ENCODE measurements around the gene CHRM2. TPM values are rescaled to one million over a fixed set of nuclear protein-coding genes. Genes with fewer than 3 reads are reported as not detected.

The CHRM2 gene
- total RNA-seq, 3 donors from 2014 or later: not detected

- Histone ChIP-seq H3K4me3 (no peak overlapping the region), H3K27me3 (no peaks in the 10 kb centered on the region), H3K9me3 (no peaks in the 10 kb centered on the region), H3K27ac (no peak overlapping the region), H3K36me3 (no peaks in the 10 kb centered on the region), H3K4me1 (no peaks in the 10 kb centered on the region)
- intact Hi-C loops (cut with DNase I; ENCODE audit: low total_unique reads): no loop called here
- no peak for TF ChIP-seq CTCF (IDR thresholded peaks at IDR 0.05)
- TF ChIP-seq POLR2AphosphoS5 (IDR thresholded peaks at IDR 0.05): no peak
- no peak for DNase-seq (ENCODE audit: low spot score in 2 of 2)
These were observed 130.0 kb downstream of the CHRM2 start for GRCh38 chr7:136998495-136998894.

DNA sequence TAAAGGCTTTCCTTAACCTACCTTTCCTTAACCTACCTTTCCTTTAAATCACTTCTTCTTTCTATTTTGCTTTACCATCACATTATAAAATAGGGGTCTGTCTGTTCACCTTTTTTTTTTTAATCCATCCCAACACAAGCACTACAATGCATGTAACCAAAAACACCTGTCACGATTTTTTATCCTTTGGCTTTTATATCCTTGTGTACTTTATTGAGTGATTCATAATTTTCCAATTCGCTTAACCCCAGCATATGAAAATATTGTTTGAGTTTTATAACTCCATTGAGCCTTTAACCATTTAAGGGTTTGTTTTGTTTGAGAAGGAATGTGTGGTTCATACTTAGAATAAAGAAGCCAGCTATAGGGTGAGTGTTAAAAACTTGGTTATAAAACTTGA lies 132.2 kb downstream of the CHRM2 start:
- intact Hi-C loops (cut with DNase I; ENCODE audit: low total_unique reads): no loop called here
- H3K27ac ChIP-seq: no peak overlapping the region

DNA sequence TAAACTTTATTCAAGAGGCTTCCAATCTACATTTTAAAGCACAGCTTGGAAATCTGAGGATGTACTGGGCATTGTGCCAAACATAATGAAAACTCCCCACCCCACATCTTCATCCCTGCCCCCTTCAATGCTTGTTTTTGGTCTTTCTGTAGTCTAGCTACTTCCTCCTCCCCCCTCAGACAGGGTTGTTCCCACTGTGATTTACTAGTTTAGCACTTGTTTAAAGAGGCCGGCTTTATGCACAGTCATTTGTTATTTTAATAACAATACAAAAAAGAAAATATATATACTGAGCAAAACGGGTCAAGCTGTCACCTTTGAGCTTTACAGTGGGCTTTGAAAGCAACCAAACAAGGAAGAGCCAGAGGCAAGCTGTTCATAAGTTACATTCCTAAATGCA lies 132.6 kb downstream of the CHRM2 start:
- DNase-seq (ENCODE audit: low spot score in 2 of 2): no peak
- H3K9me3 ChIP-seq: no peaks in the 10 kb centered on the region
- H3K27ac ChIP-seq: no peak overlapping the region
- H3K4me3 ChIP-seq: no peak overlapping the region
- intact Hi-C loops (cut with DNase I; ENCODE audit: low total_unique reads): no loop called here
- H3K36me3 ChIP-seq: no peaks in the 10 kb centered on the region
- TF ChIP-seq CTCF (IDR thresholded peaks at IDR 0.05) (no peak), POLR2A (IDR thresholded peaks at IDR 0.05) (no peak), POLR2AphosphoS5 (IDR thresholded peaks at IDR 0.05) (no peak)
- H3K27me3 ChIP-seq: no peaks in the 10 kb centered on the region
- no peaks in the 10 kb centered on the region for H3K4me1 ChIP-seq

More for the DNA sequence above, 132.2 kb downstream of the CHRM2 start:
- Histone ChIP-seq H3K4me3 (no peak overlapping the region), H3K36me3 (no peaks in the 10 kb centered on the region), H3K9me3 (no peaks in the 10 kb centered on the region), H3K27me3 (no peaks in the 10 kb centered on the region), H3K4me1 (no peaks in the 10 kb centered on the region)
- TF ChIP-seq POLR2A (IDR thresholded peaks at IDR 0.05) (no peak), CTCF (IDR thresholded peaks at IDR 0.05) (no peak), POLR2AphosphoS5 (IDR thresholded peaks at IDR 0.05) (no peak)
- no peak for DNase-seq (ENCODE audit: low spot score in 2 of 2)

DNA sequence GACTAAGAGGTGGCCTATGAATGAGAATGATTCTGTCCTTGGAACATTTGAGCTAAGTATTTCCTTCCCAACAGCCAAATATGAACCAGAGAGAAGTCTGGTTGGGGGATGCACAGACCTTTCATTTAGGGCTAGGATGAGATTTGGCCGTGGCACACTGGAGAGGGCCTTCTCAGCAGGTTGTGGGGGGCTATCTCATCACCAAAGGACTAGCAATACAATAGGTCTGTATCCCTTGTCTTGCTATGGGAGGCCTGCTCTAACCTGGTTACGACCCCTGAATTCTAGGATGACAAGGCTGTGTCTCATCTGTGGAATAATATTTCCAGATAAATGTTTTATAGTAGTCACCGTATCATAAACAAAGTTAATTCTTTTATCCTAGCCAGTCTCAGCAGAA lies 133.0 kb downstream of the CHRM2 start:
- Histone ChIP-seq H3K4me1 (no peaks in the 10 kb centered on the region), H3K36me3 (no peaks in the 10 kb centered on the region), H3K4me3 (no peak overlapping the region), H3K27me3 (no peaks in the 10 kb centered on the region), H3K27ac (no peak overlapping the region), H3K9me3 (no peaks in the 10 kb centered on the region)
- intact Hi-C loops (cut with DNase I; ENCODE audit: low total_unique reads): no loop called here
- no peak for DNase-seq (ENCODE audit: low spot score in 2 of 2)
- TF ChIP-seq POLR2A (IDR thresholded peaks at IDR 0.05) (no peak), CTCF (IDR thresholded peaks at IDR 0.05) (no peak), POLR2AphosphoS5 (IDR thresholded peaks at IDR 0.05) (no peak)

DNA sequence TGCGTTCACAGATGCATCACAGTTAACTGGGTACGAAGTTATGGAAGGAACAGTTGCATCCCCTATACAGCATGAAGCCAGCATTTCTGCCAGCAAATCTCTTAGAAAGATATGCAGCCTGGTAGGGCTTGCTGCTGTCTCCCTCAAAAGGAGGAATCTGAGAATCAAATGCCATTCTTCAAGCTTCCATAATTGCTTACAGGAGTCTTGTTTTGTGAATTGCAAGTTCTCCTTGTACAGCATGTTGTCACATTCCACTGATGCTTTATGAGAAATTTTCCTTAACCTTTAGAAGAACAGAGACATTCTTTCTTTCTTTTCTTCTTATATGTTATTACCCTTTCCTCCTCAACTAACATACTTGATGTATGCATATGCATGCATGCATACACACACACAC lies 134.6 kb downstream of the CHRM2 start:
- TF ChIP-seq POLR2AphosphoS5 (IDR thresholded peaks at IDR 0.05) (no peak), POLR2A (IDR thresholded peaks at IDR 0.05) (no peak), CTCF (IDR thresholded peaks at IDR 0.05) (no peak)
- no peaks in the 10 kb centered on the region for H3K4me1 ChIP-seq
- no peak for DNase-seq (ENCODE audit: low spot score in 2 of 2)
- no peaks in the 10 kb centered on the region for H3K36me3 ChIP-seq
- H3K27me3 ChIP-seq: no peaks in the 10 kb centered on the region
- intact Hi-C loops (cut with DNase I; ENCODE audit: low total_unique reads): no loop called here
- H3K27ac ChIP-seq: no peak overlapping the region
- H3K4me3 ChIP-seq: no peak overlapping the region
- H3K9me3 ChIP-seq: no peaks in the 10 kb centered on the region
